ENCODE results near the gene TNFSF4. TPM values are rescaled to one million over a fixed set of nuclear protein-coding genes. Genes with fewer than 3 reads are reported as not detected.
"Not testable (repeated sequence)": the region's sequence is repeated elsewhere in the genome, so short reads cannot be mapped to it uniquely, and the experiment has no call there.

Gene TNFSF4
- total RNA-seq, 1 donor: 2.0 TPM

GRCh38 chr1:173243300-173243699 is 36.2 kb upstream of the TNFSF4 start:
- no peak overlapping the region for H3K4me3 ChIP-seq (ENCODE audit: low read depth, low read length)
- TF ChIP-seq CTCF (IDR thresholded peaks at IDR 0.05; ENCODE audit: insufficient read depth, low read length): no peak
- no peak for DNase-seq (ENCODE audit: low read depth)

DNA sequence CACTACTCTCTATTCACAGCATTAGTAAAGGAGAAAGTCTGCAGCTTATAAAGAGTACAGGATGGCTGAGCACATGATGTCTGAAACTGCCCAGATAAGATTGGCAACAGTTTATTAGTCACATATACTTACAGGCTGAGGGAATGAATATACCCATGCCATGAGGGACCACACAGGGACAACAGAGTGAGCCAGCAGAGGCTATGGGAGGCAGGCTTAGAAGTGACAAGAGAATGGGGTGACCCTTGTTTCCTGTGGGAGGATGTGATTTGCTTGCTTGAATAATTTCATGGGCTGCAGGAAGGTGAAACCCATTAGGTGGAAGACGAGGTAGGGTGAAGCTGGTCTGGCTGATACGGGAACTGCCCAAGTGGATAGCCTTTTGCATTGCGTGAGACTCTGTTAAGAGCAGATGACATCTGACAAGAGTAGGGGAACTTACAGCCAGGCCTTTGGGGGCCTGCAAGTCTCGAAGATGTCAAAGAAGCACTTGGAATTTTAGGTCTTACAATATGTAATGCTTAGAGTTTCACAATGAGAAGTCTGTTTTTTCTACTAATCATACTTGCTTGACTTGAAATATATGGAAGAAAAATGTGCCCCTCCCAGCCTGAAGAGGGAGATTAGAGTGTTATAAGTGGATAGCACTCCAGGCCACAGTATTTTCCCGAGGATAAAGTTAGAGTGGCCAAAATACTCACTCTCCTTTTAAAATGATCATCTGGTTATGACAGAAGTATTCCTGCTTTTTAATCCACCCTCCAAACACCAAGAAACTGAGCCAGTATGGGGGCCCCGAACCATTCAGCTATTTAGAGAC is 34.6 kb upstream of the TNFSF4 start:
- TF ChIP-seq CTCF (IDR thresholded peaks at IDR 0.05; ENCODE audit: insufficient read depth, low read length): no peak
- H3K4me3 ChIP-seq (ENCODE audit: low read depth, low read length): no peak overlapping the region
- DNase-seq (ENCODE audit: low read depth): no peak

- no peak overlapping the region for H3K4me3 ChIP-seq (ENCODE audit: low read depth, low read length)
- no peak for TF ChIP-seq CTCF (IDR thresholded peaks at IDR 0.05; ENCODE audit: insufficient read depth, low read length)
- no peak for DNase-seq (ENCODE audit: low read depth)
These were observed 33.5 kb upstream of the TNFSF4 start for GRCh38 chr1:173240609-173241008.

- no peak for DNase-seq (ENCODE audit: low read depth)
- no peak overlapping the region for H3K4me3 ChIP-seq (ENCODE audit: low read depth, low read length)
These were observed 31.9 kb upstream of the TNFSF4 start for GRCh38 chr1:173239058-173239457.

GRCh38 chr1:173234899-173235298 is 27.8 kb upstream of the TNFSF4 start:
- TF ChIP-seq CTCF (IDR thresholded peaks at IDR 0.05; ENCODE audit: insufficient read depth, low read length): no peak
- no peak overlapping the region for H3K4me3 ChIP-seq (ENCODE audit: low read depth, low read length)
- no peak for DNase-seq (ENCODE audit: low read depth)

More at GRCh38 chr1:173239058-173239457, 31.9 kb upstream of the TNFSF4 start:
- TF ChIP-seq CTCF (IDR thresholded peaks at IDR 0.05; ENCODE audit: insufficient read depth, low read length): no peak

DNA sequence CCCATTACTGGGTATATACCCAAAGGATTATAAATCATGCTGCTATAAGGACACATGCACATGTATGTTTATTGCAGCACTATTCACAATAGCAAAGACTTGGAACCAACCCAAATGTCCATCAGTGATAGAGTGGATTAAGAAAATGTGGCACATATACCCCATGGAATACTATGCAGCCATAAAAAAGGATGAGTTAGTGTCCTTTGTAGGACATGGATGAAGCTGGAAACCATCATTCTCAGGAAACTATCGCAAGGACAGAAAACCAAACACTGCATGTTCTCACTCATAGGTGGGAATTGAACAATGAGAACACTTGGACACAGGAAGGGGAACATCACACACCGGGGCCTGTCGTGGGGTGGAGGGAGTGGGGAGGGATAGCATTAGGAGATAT is 27.3 kb upstream of the TNFSF4 start:
- not testable (repeated sequence) for H3K4me3 ChIP-seq (ENCODE audit: low read depth, low read length); DNase-seq (ENCODE audit: low read depth)

DNA sequence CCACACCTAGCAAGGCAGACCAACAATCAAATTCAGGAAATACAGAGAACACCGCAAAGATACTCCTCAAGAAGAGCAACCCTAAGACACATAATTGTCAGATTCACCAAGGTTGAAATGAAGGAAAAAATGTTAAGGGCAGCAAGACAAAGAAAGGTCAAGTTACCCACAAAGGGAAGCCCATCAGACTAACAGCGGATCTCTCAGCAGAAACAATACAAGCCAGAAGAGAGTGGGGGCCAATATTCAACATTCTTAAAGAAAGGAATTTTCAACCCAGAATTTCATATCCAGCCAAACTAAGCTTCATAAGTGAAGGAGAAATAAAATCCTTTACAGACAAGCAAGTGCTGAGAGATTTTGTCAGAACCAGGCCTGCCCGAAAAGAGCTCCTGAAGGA is 21.9 kb upstream of the TNFSF4 start:
- DNase-seq (ENCODE audit: low read depth): not testable (repeated sequence)

GRCh38 chr1:173224949-173225348 is 17.8 kb upstream of the TNFSF4 start:
- no peak for DNase-seq (ENCODE audit: low read depth)
- no peak for TF ChIP-seq CTCF (IDR thresholded peaks at IDR 0.05; ENCODE audit: insufficient read depth, low read length)

More for the DNA sequence above, 21.9 kb upstream of the TNFSF4 start:
- H3K4me3 ChIP-seq (ENCODE audit: low read depth, low read length): not testable (repeated sequence)

More at GRCh38 chr1:173224949-173225348, 17.8 kb upstream of the TNFSF4 start:
- H3K4me3 ChIP-seq (ENCODE audit: low read depth, low read length): no peak overlapping the region

Data from fibroblast of the aortic adventitia (primary cell).